ENCODE results near the gene CASP3.
A peak's percentile ranks its signal among the peaks of the same experiment; 100 is the strongest.

Gene CASP3

DNA sequence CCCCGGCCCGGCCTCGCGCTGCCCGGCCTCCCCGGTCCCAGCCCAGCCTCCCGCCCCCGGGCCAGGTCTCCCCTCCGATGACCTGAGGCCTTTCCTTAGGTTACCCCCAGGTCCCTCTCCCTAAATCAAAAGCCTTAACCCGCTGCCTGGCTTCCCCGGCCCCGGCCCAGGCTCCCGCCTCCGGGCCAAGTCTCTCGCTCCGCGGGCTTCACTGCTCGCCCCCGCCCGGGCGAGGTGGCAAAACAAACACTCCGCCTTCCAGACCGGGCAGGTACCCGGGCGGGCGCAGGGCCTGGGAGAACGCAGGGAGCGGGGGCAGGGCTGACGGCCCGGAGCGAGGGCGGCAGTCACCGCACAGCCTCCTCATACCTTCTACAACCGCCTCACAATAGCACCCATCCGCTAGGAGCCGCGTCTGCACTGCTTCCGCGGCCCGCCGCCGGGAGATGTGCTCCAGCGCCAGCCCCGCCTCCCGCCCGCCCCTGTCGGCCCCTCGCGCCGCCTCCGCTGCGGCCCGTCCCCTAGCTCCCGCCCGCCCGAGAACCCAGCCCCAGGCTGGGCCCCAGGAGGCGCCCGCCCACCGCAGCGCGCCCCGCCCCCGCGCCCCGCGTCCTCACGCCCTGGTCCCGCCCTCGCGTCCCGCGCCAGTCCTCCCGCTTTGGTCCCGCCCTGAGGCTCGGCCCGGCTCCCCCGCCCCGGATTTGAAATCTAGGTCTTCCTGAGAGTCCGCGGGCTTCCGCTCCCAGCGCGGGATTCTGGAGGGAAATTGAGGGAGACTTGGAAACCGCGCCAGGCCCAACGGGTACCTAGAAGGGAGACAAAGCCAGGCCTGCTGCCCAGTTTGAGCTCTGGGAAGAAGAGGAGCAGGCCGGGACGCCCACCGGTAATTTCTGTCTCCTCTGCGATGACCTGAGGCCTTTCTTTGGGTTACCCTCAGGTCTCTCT is at the start of gene CASP3, which contains the start of gene PRIMPOL:
Gene CASP3 (minus strand): TSS at position 422 of the 945 bp plus-strand sequence. CDS start 10,994 bp downstream, outside the sequence.
Gene PRIMPOL (plus strand): TSS at position 713 of the 945 bp plus-strand sequence. CDS start 7,403 bp downstream, outside the sequence.
- DNase-seq: peak; percentile 92

DNA sequence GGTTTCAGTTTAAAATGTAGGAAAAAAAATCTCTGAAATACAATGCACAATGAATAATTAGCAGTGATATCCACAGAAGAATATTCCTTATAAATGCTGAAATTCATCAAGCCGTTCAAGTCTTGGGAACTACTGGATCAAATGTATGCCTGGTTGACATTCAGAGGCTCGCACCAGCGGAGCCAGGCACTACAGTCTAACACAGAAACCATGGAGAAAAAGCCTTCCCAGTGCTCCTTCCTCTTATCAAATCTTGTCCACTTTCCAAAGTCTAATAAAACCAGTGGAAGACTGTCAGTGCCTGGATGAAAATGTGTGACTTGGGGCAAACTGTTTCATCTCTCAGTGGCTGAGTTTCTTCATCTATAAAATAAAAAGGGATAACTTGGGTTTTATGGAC is 48.7 kb upstream of the CASP3 start:
- no peak for DNase-seq

DNA sequence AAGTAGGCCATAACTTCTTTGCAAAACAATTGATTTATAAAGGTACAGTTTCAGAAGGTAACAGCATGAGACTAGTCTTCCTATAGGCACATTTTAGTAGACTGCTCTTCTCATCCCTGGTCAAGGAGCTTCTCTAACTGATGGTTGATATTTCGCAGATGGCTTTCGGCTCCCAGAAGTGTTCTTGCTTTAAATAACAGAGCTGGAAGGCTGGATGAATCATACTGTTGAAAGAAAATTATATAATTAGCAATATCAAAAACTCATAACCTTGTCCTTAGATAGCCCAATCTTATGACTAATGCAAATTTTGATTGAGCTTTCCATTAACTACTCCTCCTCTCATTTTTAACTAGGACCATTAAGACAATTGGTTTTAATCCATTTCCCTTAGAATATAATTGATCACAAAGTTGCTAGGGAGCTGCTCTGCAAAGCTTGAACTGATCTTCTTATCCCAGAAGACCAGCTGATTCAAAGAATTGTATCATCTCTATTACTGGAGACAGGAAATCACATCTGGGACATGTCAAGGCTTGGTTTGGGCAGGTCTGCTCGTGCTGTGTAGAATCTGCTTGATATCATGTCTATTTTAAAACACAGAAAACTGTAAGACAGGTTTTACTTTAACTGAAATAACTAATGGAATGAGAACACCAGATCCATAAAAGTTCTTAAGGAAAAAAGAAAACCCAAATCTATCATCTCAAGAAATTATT is 46.1 kb upstream of the CASP3 start:
- no peak for DNase-seq

DNA sequence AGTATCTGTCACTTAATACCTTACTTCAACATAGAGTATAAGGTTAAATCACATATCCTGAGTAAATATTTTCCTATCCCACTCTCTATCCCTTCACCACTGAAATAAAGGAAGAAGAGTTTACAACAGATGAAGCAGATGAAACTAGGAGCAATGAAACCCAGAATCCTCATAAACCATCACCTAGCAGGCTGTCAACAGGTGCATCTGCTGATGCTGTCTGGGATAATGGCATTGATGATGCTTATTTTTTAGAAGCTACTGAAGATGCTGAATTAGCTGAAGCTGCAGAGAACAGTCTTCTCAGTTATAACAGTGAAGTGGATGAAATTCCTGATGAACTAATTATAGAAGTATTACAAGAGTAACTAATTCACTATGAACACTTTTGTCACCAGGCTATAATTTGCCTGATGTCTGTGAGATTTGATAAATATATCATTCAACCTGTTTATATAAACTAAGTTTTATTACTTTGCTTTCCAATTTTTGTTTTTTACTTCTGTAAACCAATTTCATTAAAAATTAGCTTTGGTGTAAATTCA is 45.2 kb upstream of the CASP3 start:
- no peak for DNase-seq

DNA sequence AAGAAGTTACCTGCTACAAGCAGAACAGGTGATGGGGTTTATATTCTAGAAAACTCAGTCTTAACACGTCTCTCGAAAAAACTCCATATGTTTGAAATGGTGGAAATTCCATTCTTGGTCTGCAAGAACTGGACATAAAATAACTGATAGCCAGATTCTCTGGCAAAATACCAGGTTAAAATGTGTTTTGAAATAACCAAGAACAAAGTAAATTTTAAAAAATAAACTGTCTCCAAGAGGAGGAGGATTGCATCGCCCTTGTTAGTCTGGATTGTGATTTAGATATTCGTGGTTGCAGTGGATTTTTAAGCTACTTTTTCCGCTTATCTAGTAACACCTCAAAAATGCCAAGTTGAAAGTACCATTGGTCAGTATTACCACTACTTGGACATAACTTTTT is 43.8 kb upstream of the CASP3 start:
- no peak for DNase-seq

DNA sequence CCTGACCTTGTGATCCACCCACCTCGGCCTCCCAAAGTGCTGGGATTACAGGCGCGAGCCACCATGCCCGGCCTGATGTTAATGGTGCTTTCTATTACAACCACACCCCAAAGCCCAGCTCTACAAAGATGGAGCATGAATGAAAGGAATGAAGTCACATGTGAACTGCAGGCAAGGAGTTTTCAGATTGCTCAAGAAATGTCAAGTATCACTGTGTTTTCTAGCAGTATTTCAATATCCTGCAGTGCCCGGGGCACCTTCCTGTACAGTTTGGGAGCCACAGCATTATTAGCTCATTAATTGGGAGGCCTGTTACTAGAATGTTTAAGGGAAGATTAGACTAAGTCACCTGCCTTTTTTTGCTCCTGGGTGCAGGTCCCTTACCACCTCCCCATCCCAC is 40.4 kb upstream of the CASP3 start:
- DNase-seq: no peak

DNA sequence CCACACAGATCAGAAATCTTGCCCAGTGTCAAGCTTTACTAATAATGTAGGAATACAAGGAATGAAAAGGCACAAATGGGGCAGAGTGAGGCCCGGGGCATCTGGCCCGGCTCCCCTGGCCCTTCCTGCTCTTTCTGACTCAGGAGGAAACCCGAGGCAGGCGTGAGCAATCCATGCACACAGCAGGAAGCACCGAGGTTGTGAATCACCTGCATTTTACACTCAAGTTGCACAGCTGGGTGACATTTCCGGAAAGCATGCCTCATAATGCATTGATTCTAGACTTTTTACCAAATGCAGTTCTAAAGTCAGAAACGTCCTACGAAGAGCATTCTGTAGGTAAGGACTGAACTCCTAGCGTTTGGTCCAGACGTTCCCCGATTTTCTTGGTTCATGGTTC is 39.2 kb upstream of the CASP3 start:
- no peak for DNase-seq

DNA sequence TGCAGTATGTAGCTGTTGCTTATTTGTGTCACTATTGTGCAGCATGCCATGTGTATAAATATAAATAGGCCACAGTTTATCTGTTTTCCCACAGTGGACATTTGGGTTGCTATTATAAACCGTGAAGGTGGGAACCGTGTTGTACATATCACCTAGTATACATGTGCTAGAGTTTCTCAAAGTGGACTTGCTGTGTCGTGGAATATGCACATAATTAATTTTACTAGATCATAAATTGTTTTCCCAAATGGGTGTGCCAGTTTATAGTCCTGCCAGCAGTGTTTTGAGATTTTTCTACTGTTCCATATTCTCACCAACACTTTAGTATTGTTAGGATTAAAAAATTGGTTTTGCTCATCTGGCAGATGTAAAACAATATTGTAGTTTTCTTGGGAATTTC is 38.8 kb upstream of the CASP3 start:
- DNase-seq: no peak

DNA sequence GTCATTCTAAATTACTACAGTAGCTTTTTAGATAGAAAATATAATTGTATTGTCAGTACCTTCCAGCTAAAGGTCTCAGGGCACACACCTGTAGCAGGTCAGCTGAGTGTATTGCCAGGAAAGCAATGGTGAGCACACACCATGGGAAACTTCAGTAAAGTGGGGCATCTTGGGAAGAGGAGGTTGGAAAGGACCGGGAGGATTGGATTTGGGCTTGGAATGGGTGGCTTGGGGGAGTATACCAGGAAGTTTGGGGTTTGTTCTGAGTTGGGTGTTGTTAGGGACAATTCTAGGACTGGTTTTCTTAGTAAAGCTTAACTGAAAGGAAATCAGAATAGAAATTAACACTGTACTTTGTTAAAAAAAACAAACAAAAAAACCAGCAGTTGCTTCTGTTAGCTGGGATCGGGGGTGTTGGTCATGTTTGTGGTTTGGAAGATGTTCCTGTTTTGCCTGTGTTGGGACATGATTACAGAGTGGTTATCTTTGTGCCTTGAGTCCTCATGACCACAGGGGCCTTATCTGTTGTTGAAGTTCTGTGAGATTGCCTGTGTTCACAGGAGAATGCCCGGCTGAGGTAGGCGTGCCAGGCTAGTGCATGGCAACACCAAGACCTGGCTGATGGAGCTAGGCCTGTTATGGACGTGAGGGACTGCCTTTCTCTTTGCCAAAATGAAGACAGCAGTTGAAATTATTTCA is 35.4 kb upstream of the CASP3 start:
- no peak for DNase-seq

DNA sequence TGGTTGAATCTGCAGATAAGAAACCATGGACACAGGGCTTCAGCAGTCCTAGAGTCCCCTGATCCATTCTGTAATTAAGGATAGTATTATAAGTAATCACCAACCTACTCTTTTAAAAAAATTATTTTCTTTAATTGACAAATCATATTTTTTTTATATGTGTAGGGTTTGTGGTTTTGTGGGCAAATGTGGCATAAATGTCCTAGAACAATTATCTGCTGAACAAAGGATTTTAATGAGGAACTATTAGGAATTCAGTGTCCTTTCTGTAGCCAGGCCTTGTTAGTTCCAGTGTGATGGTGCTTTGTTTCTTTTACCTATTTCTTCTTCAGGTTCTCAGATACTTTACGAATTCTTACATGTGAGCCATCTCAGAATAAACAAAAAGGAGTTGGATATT is 32.7 kb upstream of the CASP3 start:
- no peak for DNase-seq

DNA sequence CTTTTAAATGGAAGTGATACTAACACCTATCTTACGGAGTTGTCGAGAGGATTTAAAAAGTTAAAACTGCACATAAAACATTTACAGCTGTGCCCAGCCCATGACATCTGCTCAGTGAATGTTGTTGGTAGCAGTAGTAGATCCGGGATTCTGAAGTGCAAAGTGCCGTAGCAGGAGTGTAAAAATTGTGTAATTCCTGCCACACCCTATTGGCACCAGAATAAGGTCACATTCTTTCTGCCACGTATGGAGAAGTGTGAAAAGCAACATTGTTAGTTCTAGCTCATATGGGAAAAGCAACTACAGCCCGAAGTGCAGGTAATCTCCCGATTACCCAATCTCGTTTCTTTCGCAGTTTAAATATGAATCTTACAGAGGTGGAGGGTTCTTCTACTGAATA is 31.5 kb upstream of the CASP3 start:
- no peak for DNase-seq

DNA sequence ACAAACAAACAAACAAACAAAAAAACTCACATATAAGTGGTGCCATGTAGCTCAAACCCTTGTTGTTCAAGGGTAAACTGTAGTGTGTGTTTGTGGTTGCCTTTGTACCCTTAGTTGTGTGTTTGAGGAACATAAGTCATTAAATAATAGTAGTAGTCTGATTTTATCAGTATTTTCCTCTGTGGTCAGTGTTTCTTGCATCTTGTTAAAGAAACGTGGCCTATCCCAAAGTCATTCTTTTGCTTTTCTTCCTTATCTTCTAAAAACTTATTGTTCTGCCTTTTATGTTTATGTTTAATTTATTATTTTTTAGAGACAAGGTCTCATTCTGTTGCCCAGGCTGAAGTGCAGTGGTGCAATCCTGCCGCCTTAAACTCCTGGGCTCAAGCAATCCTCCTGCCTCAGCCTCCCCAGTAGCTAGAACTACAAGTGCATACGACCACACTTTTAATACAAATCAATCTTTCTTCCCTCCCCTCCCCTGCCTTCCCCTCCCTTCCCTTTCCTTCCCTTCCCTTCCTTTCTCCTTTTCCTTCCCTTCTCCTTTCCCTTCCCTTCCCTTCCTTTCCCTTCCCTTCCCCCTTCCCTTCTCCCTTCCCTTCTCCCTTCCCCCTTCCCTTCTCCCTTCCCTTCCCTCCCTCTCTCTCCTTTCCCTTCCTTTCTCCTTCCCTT is 26.7 kb upstream of the CASP3 start:
- DNase-seq: no peak

DNA sequence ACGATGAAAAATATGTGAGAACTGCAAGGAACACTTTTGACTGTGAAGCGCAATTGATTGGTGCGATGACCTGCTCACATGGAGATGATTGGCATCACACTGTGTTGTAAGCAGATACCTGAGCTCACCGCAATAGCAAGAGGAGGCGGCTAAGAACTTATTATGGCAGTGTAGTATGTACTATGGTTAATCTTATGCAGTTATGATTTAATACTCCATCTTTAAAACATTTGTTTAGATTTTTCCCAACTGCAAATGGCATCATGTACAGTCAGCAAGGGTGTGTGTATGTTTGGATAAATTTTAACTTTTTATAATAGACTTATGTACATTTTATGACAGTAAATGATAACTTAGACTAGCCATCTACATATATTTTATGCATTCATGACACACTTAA is 25.8 kb upstream of the CASP3 start:
- no peak for DNase-seq

DNA sequence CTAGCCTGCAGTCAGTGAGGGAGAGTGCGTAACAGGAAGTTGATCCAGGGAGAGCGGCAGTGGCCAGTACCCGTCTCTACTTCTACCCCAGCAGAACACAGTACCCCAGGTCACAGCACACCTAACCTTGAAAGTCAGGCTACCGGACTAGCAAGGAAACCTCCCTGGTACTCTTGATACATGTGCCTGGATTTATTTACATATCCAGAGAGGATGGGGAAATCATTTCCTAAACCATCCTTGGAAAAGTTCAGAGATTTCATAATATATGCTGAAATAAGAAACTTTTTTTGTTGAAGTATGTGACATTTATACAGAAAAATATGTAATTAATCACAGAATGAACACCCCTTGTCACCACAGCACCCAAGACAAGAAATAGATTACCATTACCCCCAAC is 24.8 kb upstream of the CASP3 start:
- no peak for DNase-seq

DNA sequence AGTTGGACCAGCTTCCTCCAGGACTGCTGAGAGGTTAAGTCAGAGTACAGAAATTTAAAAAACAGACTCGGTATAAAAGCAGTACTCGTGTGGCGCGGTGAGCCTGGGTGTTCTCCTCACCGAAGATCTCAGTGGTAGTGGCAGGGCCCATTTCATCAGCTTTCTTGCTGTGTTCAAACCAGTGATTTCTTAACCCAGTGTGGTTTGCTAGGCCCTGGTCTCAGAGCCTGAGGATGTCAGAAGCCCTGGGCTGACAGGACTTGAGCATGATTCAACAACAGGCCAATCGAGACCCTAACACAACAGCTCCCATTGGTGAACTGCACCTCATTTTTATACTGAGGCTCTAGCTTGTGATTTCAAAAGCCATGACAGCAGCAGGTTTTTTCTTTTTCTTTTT is 23.5 kb upstream of the CASP3 start:
- no peak for DNase-seq

DNA sequence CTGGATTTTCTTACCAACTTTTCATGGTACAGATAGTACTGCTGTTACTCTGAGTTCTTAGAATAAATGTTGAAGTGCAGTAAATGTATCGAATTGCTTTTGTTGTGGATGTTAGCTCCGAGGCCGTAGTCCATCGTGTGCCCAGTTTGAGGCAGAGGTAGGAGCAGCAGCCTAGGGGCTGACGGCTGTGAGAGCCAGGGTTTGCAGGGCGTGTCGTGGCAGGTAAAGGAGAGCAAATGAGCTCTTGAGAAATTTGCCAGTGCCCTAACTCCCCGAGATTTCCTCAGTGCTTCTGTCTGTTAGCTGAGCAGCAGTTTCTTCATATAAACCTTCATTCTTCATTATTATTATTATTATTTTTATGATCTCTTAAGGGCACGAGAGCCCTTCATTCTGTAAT is 21.9 kb upstream of the CASP3 start:
- no peak for DNase-seq

DNA sequence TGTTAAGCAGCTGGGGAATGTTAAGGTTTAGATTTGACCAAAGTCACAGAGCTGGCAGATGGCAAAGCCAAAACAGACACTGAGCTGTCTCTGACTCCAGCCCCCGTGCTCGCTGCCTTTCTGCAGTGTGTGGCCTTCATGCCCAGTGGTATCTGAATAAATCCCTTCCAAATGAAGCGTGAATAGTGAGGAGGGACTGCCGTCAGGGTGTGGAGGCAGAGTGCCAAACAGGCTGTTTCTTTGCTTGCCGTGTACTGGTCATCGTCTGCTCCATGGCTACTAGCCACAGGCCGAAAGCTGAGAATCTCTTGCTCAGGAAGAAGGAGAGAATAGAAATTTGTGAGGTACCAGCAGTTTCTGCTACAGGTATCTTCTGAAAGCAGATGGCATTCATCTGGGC is 20.0 kb upstream of the CASP3 start:
- no peak for DNase-seq

DNA sequence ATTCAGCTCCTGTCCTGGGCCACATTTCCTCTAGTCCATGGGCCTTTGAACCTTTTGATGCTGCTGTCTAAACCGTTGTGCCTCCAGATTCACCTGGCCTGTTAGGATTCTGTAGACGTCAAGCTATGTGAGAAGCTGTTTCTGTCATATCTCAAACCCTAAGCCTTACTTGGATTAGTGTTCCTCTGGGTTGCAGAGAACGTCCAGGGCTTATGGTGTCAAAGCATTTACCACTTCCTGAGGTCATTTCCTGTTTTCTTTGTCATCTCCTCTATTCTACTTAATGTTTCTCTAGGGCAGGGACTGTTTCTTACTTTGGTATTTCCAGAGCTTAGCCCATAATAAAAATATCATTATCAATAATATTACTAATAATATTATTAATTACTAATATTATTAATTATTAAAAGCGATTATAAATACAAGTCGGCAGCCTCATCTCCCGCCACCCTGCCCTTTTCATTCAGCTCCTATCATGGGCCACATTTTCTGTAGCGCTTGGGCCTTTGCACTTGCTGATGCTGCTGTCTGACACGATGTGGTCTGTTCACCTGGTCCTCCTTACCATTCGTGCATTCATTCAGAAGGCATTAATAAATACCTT is 19.4 kb upstream of the CASP3 start:
- DNase-seq: no peak

DNA sequence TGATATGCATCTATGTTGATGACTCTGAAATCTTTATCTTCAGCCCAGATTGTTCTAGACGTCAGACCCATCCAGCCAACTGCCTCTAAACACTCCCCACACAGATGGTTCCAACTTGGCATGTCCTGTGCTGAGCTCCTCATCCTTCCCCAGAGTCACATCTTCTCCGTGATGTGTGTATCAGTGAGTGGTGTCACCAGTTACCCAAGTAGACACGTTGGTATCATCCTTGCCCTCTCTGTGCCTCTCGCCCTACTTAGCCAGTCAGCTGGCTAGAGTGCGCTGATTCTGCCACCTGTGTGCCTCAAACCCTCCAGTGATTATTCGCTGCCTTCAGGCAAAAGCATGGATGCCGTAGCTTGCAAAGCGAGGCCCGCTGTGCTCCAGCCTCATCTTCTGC is 18.8 kb upstream of the CASP3 start:
- DNase-seq: no peak

DNA sequence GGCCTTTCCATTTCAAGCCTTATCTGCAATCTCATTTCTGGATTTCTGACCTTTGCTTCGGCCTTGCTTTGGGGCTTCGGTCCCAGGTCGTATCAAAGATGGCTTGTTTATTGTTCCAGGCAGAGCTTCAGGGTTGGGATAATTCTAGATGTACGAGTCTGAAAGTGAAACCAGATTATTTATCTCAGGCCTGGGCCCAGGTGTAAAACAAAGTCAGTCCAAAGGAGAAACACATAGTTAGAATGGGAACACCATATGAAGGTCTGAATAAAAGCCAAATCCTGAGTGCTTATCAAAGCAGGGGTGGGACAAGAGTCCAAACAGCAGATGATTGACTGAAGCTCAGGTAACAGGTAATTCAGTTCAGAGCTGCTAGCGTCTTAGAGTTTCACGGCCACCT is 17.4 kb upstream of the CASP3 start:
- DNase-seq: no peak

DNA sequence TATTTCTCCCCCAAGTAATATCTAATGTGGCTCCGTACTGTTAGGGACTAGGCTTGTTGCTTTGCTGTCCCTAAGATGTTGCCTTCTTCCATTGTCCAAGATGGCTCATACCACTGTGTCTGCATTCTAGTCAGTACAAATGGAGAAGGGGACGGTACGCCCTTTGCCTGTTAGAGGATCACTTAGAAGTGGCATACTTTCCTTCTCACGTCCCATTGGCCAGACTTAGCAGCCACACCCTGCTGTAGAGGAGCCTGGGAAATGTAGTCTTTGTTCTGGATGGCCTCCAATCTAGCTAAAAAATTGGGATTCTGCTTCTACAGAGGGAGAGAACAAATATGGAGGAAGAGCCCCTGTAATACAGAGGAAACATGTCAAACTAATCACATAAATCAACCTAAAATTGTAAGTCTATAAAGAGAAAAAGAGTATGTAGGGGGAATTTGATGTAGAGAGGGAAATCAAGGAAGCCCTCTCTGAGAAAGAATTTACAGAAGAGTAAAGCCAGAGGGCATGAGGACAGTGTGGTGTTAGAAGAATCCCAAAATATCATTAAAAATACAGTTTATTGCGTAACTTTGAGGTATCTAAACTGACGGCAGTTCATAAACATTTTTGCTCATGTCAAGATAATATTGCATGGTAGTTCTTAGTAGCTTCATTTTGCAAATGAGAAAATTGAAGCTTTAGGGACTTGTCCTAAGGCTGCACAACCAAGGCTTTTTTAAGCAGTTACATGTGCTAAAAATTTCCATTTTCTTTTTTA is 15.4 kb upstream of the CASP3 start:
- no peak for DNase-seq

All from activated CD4-positive, alpha-beta T cell treated with anti-CD3 and anti-CD28 coated beads for 1 hour (primary cell).